NOMO-1 treated with dmso at 0.1 percent for 144 hours (cell line): ENCODE results near the gene EMILIN2.
"Not testable (repeated sequence)": the region's sequence is repeated elsewhere in the genome, so short reads cannot be mapped to it uniquely, and the experiment has no call there.

Experiments used
- DNase-seq: peaks from one replicate; lab custom pipeline; 2025; ENCODE audit not compliant: unreplicated experiment; lab: John Stamatoyannopoulos, UW

Gene EMILIN2

GRCh38 chr18:2843146-2843545, 3.7 kb upstream of the EMILIN2 start:
- DNase-seq, result no peak

- DNase-seq, result no peak
Observed at GRCh38 chr18:2845172-2845571, 1.6 kb upstream of the EMILIN2 start.

GRCh38 chr18:2847317-2848246, 776 bp downstream of the EMILIN2 start:
- DNase-seq, result no peak

GRCh38 chr18:2848247-2849246, 1.7 kb downstream of the EMILIN2 start:
- no peak for DNase-seq

- no peak for DNase-seq
Observed at GRCh38 chr18:2850816-2851215, 4.0 kb downstream of the EMILIN2 start.

GRCh38 chr18:2851771-2852170, 5.0 kb downstream of the EMILIN2 start:
- DNase-seq, result no peak

- not testable (repeated sequence) for DNase-seq
Observed at GRCh38 chr18:2852460-2852859, 5.7 kb downstream of the EMILIN2 start.

- DNase-seq, result no peak
Observed at GRCh38 chr18:2853173-2853925, 6.5 kb downstream of the EMILIN2 start.

GRCh38 chr18:2853926-2854664, 7.3 kb downstream of the EMILIN2 start:
- no peak for DNase-seq

- no peak for DNase-seq
Observed at GRCh38 chr18:2854875-2855274, 8.1 kb downstream of the EMILIN2 start.

GRCh38 chr18:2855560-2856350, 8.9 kb downstream of the EMILIN2 start:
- no peak for DNase-seq

GRCh38 chr18:2856547-2857170, 9.9 kb downstream of the EMILIN2 start:
- no peak for DNase-seq

GRCh38 chr18:2857491-2858131, 10.8 kb downstream of the EMILIN2 start:
- no peak for DNase-seq

- not testable (repeated sequence) for DNase-seq
Observed at GRCh38 chr18:2860397-2860796, 13.6 kb downstream of the EMILIN2 start.

GRCh38 chr18:2863997-2864396, 17.2 kb downstream of the EMILIN2 start:
- DNase-seq, result not testable (repeated sequence)

- not testable (repeated sequence) for DNase-seq
Observed at GRCh38 chr18:2866465-2866864, 19.7 kb downstream of the EMILIN2 start.

- DNase-seq, result no peak
Observed at GRCh38 chr18:2869207-2869606, 22.4 kb downstream of the EMILIN2 start.

- no peak for DNase-seq
Observed at GRCh38 chr18:2871111-2871720, 24.4 kb downstream of the EMILIN2 start.
